ENCODE data around the gene RAB36.

- no peak for TF ChIP-seq ESRRA (CRISPR knock-in tag; IDR thresholded peaks at IDR 0.05; ENCODE audit: borderline replicate concordance)
- no peak for TF ChIP-seq JUN (CRISPR knock-in tag; IDR thresholded peaks at IDR 0.05)
- no peak for TF ChIP-seq MAX (CRISPR knock-in tag; IDR thresholded peaks at IDR 0.05)
- no peak for TF ChIP-seq E2F4 (CRISPR knock-in tag; IDR thresholded peaks at IDR 0.05; ENCODE audit: borderline replicate concordance, low read depth)
- TF ChIP-seq CTCF (IDR thresholded peaks at IDR 0.05) = no peak
- no peak for TF ChIP-seq TCF7 (CRISPR knock-in tag; IDR thresholded peaks at IDR 0.05; ENCODE audit: low read depth)
- no peak for TF ChIP-seq ATF3 (CRISPR knock-in tag; conservative IDR thresholded peaks at IDR 0.05)
- TF ChIP-seq ZNF512 (CRISPR knock-in tag; IDR thresholded peaks at IDR 0.05; ENCODE audit: borderline replicate concordance) = no peak
- TF ChIP-seq USF2 (CRISPR knock-in tag; IDR thresholded peaks at IDR 0.05) = no peak
Observed at GRCh38 chr22:23102002-23102655, 43.1 kb upstream of the RAB36 start.
